ENCODE measurements around the gene SENP3.
A peak's percentile ranks its signal among the peaks of the same experiment; 100 is the strongest.

GRCh38 chr17:7614425-7615264 is 52.9 kb downstream of the SENP3 start, which contains the start of gene FXR2:
- TF ChIP-seq POLR2A (IDR thresholded peaks at IDR 0.05) (peak; percentile 73 to 84), CTCF (IDR thresholded peaks at IDR 0.05) (peak; percentile 60 to 84 (median 76))

All from Peyer's patch (tissue), 4 donors.